HEK293 (cell line): ENCODE measurements around the gene MACROD1.

Source experiments
- HOXD13 ChIP-seq: sonication (generic); formaldehyde crosslinking; IDR thresholded peaks from 2 replicates; pipeline ENCODE4 v1.8.0; 2022; ENCODE audit warnings: missing genetic modification reagents, borderline replicate concordance
- IKZF3 ChIP-seq: fragments of 450-650 bp; IDR thresholded peaks from 2 replicates; pipeline ENCODE4 v1.5.0; 2018; ENCODE audit warnings: missing biosample characterization, mild to moderate bottlenecking, missing genetic modification characterization, moderate library complexity
- MEIS1 ChIP-seq: sonication (generic); formaldehyde crosslinking; IDR thresholded peaks from 2 replicates; pipeline ENCODE4 v1.8.1; 2022; ENCODE audit warnings: missing genetic modification reagents, mild to moderate bottlenecking, borderline replicate concordance
- MYNN ChIP-seq: fragments of 450-650 bp; formaldehyde crosslinking; IDR thresholded peaks from 2 replicates; pipeline ENCODE4 v1.5.1; 2016; ENCODE audit warnings: missing biosample characterization, missing genetic modification characterization, borderline replicate concordance
- OVOL3 ChIP-seq: fragments of 450-650 bp; formaldehyde crosslinking; IDR thresholded peaks from 2 replicates; pipeline ENCODE4 v1.5.1; 2016; ENCODE audit warnings: missing biosample characterization, missing genetic modification characterization
- PRDM1 ChIP-seq: fragments of 450-650 bp; formaldehyde crosslinking; IDR thresholded peaks from 2 replicates; pipeline ENCODE4; 2016; ENCODE audit warnings: missing biosample characterization, missing genetic modification characterization
- SP2 ChIP-seq: fragments of 450-650 bp; formaldehyde crosslinking; IDR thresholded peaks from 2 replicates; pipeline ENCODE4 v1.5.1; 2016; ENCODE audit warnings: missing biosample characterization, missing genetic modification characterization
- SP7 ChIP-seq: fragments of 450-650 bp; formaldehyde crosslinking; IDR thresholded peaks from 2 replicates; pipeline ENCODE4 v1.5.1; 2016; ENCODE audit warnings: missing biosample characterization, missing genetic modification characterization
- TRIM28 ChIP-seq: IDR thresholded peaks from 2 replicates; pipeline ENCODE4 v1.6.1; 2011; ENCODE audit warnings: low read length, control low read depth, borderline replicate concordance
- ZBTB17 ChIP-seq: fragments of 450-650 bp; formaldehyde crosslinking; IDR thresholded peaks from 2 replicates; pipeline ENCODE4 v1.5.1; 2016; ENCODE audit warnings: missing biosample characterization, missing genetic modification characterization
- ZBTB7A ChIP-seq: fragments of 450-650 bp; formaldehyde crosslinking; IDR thresholded peaks from 2 replicates; pipeline ENCODE4 v1.5.1; 2016; ENCODE audit warnings: low read depth, missing biosample characterization, missing genetic modification characterization
- ZFHX2 ChIP-seq: fragments of 450-650 bp; formaldehyde crosslinking; conservative IDR thresholded peaks from 2 replicates; pipeline ENCODE4 v1.5.1; 2016; ENCODE audit warnings: missing biosample characterization, missing genetic modification characterization
- ZFP41 ChIP-seq: fragments of 450-650 bp; formaldehyde crosslinking; IDR thresholded peaks from 2 replicates; pipeline ENCODE4 v1.5.1; 2016; ENCODE audit warnings: missing biosample characterization, missing genetic modification characterization, borderline replicate concordance
- ZNF221 ChIP-seq: fragments of 450-650 bp; formaldehyde crosslinking; IDR thresholded peaks from 2 replicates; pipeline ENCODE4 v1.5.1; 2017; ENCODE audit warnings: missing biosample characterization, missing genetic modification characterization, borderline replicate concordance
- ZNF239 ChIP-seq: fragments of 450-650 bp; formaldehyde crosslinking; IDR thresholded peaks from 2 replicates; pipeline ENCODE4 v1.5.1; 2016; ENCODE audit warnings: missing biosample characterization, missing genetic modification characterization
- ZNF292 ChIP-seq: fragments of 450-650 bp; formaldehyde crosslinking; IDR thresholded peaks from 2 replicates; pipeline ENCODE4 v1.5.1; 2016; ENCODE audit warnings: low read depth, missing biosample characterization, missing genetic modification characterization, borderline replicate concordance
- ZNF366 ChIP-seq: fragments of 450-650 bp; formaldehyde crosslinking; conservative IDR thresholded peaks from 2 replicates; pipeline ENCODE4 v1.5.1; 2016; ENCODE audit warnings: missing biosample characterization, missing genetic modification characterization
- ZNF600 ChIP-seq: fragments of 450-650 bp; formaldehyde crosslinking; IDR thresholded peaks from 2 replicates; pipeline ENCODE4 v1.5.1; 2016; ENCODE audit warnings: missing biosample characterization, missing genetic modification characterization
- ZNF623 ChIP-seq: fragments of 450-650 bp; formaldehyde crosslinking; IDR thresholded peaks from 2 replicates; pipeline ENCODE4 v1.5.1; 2016; ENCODE audit warnings: missing biosample characterization, missing genetic modification characterization
- ZNF624 ChIP-seq: fragments of 450-650 bp; formaldehyde crosslinking; IDR thresholded peaks from 2 replicates; pipeline ENCODE4 v1.5.1; 2017; ENCODE audit warnings: missing biosample characterization, missing genetic modification characterization
- ZNF660 ChIP-seq: fragments of 450-650 bp; IDR thresholded peaks from 2 replicates; pipeline ENCODE4 v1.5.1; 2018; ENCODE audit warnings: missing biosample characterization, mild to moderate bottlenecking, missing genetic modification characterization
- ZNF792 ChIP-seq: fragments of 450-650 bp; formaldehyde crosslinking; IDR thresholded peaks from 2 replicates; pipeline ENCODE4 v1.5.1; 2016; ENCODE audit warnings: missing biosample characterization, missing genetic modification characterization
- ZNF837 ChIP-seq: fragments of 450-650 bp; formaldehyde crosslinking; IDR thresholded peaks from 2 replicates; pipeline ENCODE4 v1.5.1; 2016; ENCODE audit warnings: missing biosample characterization, missing genetic modification characterization
- TF ChIP-seq, protein P1 (sequence below): fragments of 450-650 bp; formaldehyde crosslinking; IDR thresholded peaks from 2 replicates; pipeline ENCODE4 v1.5.1; 2016; ENCODE audit warnings: missing biosample characterization, missing genetic modification characterization
- TF ChIP-seq, protein P2 (sequence below): fragments of 450-650 bp; formaldehyde crosslinking; IDR thresholded peaks from 2 replicates; pipeline ENCODE4 v1.5.1; 2016; ENCODE audit warnings: missing biosample characterization, missing genetic modification characterization
- TF ChIP-seq, protein P3 (sequence below): fragments of 450-650 bp; formaldehyde crosslinking; IDR thresholded peaks from 2 replicates; pipeline ENCODE4 v1.5.1; 2016; ENCODE audit warnings: missing biosample characterization, missing genetic modification characterization
- TF ChIP-seq, protein P4 (sequence below): fragments of 450-650 bp; formaldehyde crosslinking; IDR thresholded peaks from 2 replicates; pipeline ENCODE4 v1.5.0; 2017; ENCODE audit warnings: missing biosample characterization, missing genetic modification characterization, borderline replicate concordance
- TF ChIP-seq, protein P5 (sequence below): fragments of 450-650 bp; formaldehyde crosslinking; IDR thresholded peaks from 2 replicates; pipeline ENCODE4 v1.5.1; 2016; ENCODE audit warnings: missing biosample characterization, missing genetic modification characterization
- TF ChIP-seq, protein P6 (sequence below): IDR thresholded peaks from 2 replicates; pipeline ENCODE4 v1.6.1; 2011; ENCODE audit warnings: mild to moderate bottlenecking, low read depth, low read length, borderline replicate concordance
- TF ChIP-seq, protein P7 (sequence below): fragments of 450-650 bp; formaldehyde crosslinking; optimal IDR thresholded peaks from 2 replicates; pipeline ENCODE3; 2016; ENCODE audit warnings: missing biosample characterization, mild to moderate bottlenecking, missing genetic modification characterization

MACROD1 gene

DNA sequence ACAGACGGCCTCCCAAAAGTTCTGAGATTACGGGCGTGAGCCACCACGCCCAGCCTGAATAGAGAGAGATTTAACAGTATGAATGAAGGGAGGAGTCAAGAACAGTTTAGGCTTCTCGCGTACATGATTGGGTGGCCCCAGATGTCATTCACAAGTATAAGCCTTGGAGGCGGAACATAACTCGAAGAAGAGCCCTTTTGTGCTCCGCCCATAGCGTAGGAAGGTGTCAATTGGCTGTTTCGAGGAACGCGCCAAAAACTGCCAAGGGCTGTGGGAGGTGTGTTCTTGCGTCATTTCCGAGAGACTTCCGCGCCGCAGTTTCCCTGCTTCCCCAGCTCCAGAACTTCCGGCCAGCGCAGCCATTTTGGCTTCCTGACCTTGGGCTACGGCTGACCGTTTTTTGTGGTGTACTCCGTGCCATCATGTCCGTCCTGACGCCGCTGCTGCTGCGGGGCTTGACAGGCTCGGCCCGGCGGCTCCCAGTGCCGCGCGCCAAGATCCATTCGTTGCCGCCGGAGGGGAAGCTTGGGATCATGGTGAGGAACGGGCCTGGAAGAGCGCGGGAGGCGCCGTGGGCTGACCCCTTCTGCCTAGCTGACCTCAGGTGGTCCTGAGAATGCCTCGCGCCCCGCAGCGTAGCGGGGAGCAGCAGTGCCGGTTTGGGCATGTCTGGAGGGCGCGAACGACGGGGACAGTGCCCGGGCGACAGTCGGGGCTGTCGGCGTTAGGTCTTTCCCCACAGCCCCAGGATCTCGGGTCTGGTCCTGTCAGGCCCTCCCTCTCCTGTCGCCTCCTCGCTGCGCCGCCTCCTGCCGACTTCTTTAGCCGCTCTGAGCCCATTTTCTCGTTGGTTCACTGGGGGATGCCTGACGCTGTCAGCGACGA is 191.4 kb downstream of the MACROD1 start, which contains the start of gene COX8A (continued):
- TF ChIP-seq, protein P1, sequence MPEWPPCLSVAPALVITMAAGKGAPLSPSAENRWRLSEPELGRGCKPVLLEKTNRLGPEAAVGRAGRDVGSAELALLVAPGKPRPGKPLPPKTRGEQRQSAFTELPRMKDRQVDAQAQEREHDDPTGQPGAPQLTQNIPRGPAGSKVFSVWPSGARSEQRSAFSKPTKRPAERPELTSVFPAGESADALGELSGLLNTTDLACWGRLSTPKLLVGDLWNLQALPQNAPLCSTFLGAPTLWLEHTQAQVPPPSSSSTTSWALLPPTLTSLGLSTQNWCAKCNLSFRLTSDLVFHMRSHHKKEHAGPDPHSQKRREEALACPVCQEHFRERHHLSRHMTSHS (tag by site-specific recombination): no peak
- no peak for TF ChIP-seq ZNF221 (tag by site-specific recombination)
- TF ChIP-seq MEIS1 (CRISPR knock-in tag): peak; percentile 46; the same call in 1 of the 2 replicates
- no peak for TF ChIP-seq MYNN (tag by site-specific recombination)
- no peak for TF ChIP-seq ZNF792 (tag by site-specific recombination)
- TF ChIP-seq, protein P2, sequence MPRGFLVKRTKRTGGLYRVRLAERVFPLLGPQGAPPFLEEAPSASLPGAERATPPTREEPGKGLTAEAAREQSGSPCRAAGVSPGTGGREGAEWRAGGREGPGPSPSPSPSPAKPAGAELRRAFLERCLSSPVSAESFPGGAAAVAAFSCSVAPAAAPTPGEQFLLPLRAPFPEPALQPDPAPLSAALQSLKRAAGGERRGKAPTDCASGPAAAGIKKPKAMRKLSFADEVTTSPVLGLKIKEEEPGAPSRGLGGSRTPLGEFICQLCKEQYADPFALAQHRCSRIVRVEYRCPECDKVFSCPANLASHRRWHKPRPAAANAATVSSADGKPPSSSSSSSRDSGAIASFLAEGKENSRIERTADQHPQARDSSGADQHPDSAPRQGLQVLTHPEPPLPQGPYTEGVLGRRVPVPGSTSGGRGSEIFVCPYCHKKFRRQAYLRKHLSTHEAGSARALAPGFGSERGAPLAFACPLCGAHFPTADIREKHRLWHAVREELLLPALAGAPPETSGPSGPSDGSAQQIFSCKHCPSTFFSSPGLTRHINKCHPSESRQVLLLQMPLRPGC (tag by site-specific recombination): peak; percentile 28; the same call in 1 of the 2 replicates
- no peak for TF ChIP-seq ZNF624 (tag by site-specific recombination)
- TF ChIP-seq, protein P3, sequence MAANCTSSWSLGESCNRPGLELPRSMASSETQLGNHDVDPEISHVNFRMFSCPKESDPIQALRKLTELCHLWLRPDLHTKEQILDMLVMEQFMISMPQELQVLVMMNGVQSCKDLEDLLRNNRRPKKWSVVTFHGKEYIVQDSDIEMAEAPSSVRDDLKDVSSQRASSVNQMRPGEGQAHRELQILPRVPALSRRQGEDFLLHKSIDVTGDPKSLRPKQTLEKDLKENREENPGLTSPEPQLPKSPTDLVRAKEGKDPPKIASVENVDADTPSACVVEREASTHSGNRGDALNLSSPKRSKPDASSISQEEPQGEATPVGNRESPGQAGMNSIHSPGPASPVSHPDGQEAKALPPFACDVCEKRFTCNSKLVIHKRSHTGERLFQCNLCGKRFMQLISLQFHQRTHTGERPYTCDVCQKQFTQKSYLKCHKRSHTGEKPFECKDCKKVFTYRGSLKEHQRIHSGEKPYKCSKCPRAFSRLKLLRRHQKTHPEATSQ (tag by site-specific recombination): 0 out of 2 replicates have a peak, but pooled peaks have one; percentile 71
- no peak for TF ChIP-seq OVOL3 (tag by site-specific recombination)
- TF ChIP-seq TRIM28: no peak
- TF ChIP-seq ZNF660 (tag by site-specific recombination): no peak
- TF ChIP-seq HOXD13: peak; percentile 79
- TF ChIP-seq ZBTB17 (tag by site-specific recombination): peak; percentile 11; the same call in 1 of the 2 replicates
- TF ChIP-seq ZNF292 (tag by site-specific recombination): no peak
- TF ChIP-seq PRDM1 (tag by site-specific recombination): no peak
- TF ChIP-seq, protein P4, sequence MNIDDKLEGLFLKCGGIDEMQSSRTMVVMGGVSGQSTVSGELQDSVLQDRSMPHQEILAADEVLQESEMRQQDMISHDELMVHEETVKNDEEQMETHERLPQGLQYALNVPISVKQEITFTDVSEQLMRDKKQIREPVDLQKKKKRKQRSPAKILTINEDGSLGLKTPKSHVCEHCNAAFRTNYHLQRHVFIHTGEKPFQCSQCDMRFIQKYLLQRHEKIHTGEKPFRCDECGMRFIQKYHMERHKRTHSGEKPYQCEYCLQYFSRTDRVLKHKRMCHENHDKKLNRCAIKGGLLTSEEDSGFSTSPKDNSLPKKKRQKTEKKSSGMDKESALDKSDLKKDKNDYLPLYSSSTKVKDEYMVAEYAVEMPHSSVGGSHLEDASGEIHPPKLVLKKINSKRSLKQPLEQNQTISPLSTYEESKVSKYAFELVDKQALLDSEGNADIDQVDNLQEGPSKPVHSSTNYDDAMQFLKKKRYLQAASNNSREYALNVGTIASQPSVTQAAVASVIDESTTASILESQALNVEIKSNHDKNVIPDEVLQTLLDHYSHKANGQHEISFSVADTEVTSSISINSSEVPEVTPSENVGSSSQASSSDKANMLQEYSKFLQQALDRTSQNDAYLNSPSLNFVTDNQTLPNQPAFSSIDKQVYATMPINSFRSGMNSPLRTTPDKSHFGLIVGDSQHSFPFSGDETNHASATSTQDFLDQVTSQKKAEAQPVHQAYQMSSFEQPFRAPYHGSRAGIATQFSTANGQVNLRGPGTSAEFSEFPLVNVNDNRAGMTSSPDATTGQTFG (tag by site-specific recombination): no peak
- peak; percentile 60 for TF ChIP-seq SP7 (tag by site-specific recombination)
- peak; percentile 62; the same call in 1 of the 2 replicates for TF ChIP-seq ZNF366 (tag by site-specific recombination)
- TF ChIP-seq ZNF623: no peak
- TF ChIP-seq IKZF3: peak; percentile 72
- TF ChIP-seq ZNF239: no peak
- TF ChIP-seq, protein P5, sequence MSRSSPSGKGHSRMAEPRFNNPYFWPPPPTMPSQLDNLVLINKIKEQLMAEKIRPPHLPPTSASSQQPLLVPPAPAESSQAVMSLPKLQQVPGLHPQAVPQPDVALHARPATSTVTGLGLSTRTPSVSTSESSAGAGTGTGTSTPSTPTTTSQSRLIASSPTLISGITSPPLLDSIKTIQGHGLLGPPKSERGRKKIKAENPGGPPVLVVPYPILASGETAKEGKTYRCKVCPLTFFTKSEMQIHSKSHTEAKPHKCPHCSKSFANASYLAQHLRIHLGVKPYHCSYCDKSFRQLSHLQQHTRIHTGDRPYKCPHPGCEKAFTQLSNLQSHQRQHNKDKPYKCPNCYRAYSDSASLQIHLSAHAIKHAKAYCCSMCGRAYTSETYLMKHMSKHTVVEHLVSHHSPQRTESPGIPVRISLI (tag by site-specific recombination): no peak
- no peak for TF ChIP-seq ZNF837 (tag by site-specific recombination)
- peak; percentile 80 for TF ChIP-seq ZNF600 (tag by site-specific recombination)
- peak; percentile 97 for TF ChIP-seq SP2 (tag by site-specific recombination)
- TF ChIP-seq ZFP41 (tag by site-specific recombination): no peak
- TF ChIP-seq, protein P6, sequence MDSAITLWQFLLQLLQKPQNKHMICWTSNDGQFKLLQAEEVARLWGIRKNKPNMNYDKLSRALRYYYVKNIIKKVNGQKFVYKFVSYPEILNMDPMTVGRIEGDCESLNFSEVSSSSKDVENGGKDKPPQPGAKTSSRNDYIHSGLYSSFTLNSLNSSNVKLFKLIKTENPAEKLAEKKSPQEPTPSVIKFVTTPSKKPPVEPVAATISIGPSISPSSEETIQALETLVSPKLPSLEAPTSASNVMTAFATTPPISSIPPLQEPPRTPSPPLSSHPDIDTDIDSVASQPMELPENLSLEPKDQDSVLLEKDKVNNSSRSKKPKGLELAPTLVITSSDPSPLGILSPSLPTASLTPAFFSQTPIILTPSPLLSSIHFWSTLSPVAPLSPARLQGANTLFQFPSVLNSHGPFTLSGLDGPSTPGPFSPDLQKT: peak; percentile 82; the same call in 1 of the 2 replicates
- TF ChIP-seq, protein P7, sequence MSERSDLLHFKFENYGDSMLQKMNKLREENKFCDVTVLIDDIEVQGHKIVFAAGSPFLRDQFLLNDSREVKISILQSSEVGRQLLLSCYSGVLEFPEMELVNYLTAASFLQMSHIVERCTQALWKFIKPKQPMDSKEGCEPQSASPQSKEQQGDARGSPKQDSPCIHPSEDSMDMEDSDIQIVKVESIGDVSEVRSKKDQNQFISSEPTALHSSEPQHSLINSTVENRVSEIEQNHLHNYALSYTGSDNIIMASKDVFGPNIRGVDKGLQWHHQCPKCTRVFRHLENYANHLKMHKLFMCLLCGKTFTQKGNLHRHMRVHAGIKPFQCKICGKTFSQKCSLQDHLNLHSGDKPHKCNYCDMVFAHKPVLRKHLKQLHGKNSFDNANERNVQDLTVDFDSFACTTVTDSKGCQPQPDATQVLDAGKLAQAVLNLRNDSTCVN (tag by site-specific recombination): peak; percentile 44
- peak; percentile 69 for TF ChIP-seq ZFHX2 (tag by site-specific recombination)
- TF ChIP-seq ZBTB7A: peak; percentile 61; the same call in 1 of the 2 replicates
